Prostate gland (tissue), 2 donors: Measurements from ENCODE around the gene TFF1.

Experiments
- CTCF ChIP-seq, 4 experiments: fragments of 200-600 bp in 2 of 4; fragments of 450-650 bp in 2 of 4; sonication (generic) in 2 of 4; IDR thresholded peaks; 1 replicate in 3 of 4; 2 replicates in 1 of 4; pipeline ENCODE4 v1.5.1; 2016 to 2019; ENCODE audit warnings: antibody characterized with exemption in 4 of 4, mild to moderate bottlenecking in 2 of 4, moderate library complexity in 2 of 4
- POLR2A ChIP-seq: fragments of 450-650 bp; IDR thresholded peaks from one replicate; pipeline ENCODE4 v1.6.1; 2016; ENCODE audit warnings: antibody characterized with exemption, mild to moderate bottlenecking

- no peak for TF ChIP-seq POLR2A
- no peak for TF ChIP-seq CTCF (IDR thresholded peaks at IDR 0.05)
These were observed 45.7 kb upstream of the TFF1 start for GRCh38 chr21:42411891-42412635.
